Right renal pelvis (tissue), 4 donors: Measurements from ENCODE around the gene TMEM255B. TPM values are rescaled to one million over a fixed set of nuclear protein-coding genes. Genes with fewer than 3 reads are reported as not detected.
"Not testable (repeated sequence)": the region's sequence is repeated elsewhere in the genome, so short reads cannot be mapped to it uniquely, and the experiment has no call there.

Source experiments
- DNase-seq, 4 donors: peaks; one replicate each; pipeline ENCODE4 v3.0.0-alpha.2; 2013; ENCODE audit warnings: low read depth in 4 of 4, low spot score in 3 of 4, missing footprints in 1 of 4
- polyA plus RNA-seq, 4 donors: library from polyadenylated mRNA; unstranded; fragments of 120-200 nt; gene quantifications; one replicate each; pipeline ENCODE4 v1.2.1, GENCODE V29; 2013; ENCODE audit not compliant: insufficient read length in 4 of 4

Gene TMEM255B
- polyA plus RNA-seq, 4 donors, result 6.5 to 8.5 (median 7.7) TPM

DNA sequence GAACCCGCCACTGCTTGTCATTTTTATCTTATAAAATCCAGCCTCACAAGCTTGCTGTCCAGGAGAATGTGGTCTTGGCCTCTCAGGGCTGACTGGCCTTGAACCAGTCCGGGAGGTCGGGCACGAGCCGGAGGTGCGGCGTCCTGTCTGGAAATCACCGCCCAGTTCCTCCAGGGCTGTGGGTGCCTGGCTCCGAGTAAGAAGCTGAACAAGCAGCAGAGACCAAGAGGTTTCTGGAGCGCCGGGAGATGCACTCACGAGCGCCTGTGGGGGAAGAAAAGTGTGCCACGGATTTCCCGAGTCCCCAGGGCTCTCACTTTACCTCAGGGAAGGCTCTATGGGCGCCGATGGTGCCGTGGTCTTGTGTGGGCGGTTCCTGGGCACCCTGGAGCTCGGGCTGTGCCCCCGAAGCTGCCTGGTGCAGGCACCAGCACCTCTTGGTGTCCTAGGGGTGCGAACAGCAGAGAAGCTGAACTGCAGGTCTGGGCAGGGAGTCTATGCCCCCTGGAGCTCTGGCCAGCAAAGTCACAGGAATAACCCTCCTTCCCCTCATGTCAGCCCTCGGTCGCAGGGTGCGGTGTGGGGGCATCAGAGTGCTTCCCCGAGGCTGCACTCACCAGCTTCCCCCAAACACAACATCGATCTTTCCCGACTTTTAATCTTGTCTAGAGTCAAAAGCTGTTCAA lies 54.9 kb downstream of the TMEM255B start:
- DNase-seq, result no peak

DNA sequence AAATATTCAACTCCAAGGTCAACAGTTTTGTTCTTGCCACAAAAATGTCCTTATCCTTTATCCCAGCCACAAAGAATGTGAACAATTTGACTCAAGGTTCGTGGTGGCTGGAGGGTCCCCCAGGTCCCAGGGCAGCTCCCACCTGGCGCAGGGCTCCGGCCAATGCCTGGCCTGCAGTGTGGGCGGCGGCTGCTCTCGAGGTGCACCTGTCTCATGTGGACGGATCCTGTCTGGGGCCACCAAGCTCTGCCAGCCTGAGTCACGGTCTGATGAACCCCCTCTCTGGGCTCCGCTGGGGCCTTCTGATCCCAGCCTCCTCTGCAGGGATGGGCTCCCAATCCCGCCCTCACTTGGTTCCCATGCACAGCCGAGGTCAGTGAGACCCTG lies 55.4 kb downstream of the TMEM255B start:
- no peak for DNase-seq

DNA sequence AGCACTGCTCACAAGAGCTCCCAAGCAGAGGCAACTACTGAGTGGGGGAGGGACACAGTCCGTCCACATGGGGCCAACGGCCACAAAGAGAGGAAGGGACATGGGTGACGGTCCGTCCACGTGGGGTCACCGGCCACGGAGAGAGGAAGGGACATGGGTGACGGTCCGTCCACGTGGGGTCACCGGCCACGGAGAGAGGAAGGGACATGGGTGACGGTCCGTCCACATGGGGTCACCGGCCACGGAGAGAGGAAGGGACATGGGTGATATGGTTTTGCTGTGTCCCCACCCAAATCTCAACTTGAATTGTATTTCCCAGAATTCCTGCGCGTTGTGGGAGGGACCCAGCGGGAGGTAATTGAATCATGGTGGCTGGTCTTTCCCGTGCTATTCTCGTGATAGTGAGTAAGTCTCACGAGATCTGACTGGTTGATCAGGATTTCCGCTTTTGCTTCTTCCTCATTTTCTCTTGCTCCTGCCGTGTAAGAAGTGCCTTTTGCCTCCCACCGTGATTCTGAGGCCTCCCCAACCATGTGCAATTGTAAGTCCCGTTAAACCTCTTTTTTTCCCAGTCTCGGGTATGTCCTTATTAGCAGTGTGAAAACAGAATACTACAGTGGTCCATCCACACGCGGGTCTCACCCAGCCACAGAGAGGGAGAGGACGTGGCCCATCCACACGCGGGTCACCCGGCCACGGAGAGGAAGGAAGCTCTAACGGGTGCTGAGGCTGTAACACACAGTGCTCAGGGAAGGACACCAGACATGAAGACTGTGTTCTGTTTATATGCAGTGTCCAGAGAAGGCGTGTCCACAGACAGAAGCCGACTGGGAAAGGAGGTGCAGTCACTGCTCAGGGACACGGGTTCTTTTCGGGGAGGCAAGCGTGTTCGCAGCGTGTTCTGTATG lies 56.4 kb downstream of the TMEM255B start:
- no peak for DNase-seq

DNA sequence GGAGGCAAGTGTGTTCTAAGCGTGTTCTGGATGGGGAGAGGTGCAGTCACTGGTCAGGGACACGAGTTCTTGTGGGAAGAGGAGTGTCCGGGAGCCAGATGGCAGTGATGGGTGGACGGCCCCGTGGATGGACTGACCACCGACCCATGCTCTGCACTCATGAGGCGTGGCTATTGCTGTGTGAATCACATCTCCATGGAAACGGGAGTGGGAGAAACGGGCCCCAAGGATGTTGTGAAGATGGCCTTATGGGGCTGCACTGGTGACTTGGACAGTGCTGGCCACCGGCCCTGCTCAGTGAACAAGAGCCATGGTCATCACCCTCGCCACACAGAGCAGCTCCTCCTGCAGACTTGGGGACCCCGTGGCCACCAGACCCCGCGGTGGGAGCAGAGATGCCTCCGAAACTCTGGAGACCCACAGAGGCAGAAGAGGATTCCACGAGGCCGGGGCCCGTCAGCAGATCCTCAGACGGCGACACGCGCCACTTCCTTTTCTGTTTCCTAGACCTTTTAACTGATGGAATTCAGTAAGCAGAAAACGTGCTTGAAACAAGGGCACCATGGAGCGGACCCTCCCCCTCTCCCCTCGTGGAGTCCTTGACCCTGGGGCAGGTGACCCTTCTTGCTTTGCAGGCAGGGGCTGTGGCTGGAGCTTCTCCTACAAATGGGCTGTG lies 57.4 kb downstream of the TMEM255B start:
- DNase-seq, result no peak

DNA sequence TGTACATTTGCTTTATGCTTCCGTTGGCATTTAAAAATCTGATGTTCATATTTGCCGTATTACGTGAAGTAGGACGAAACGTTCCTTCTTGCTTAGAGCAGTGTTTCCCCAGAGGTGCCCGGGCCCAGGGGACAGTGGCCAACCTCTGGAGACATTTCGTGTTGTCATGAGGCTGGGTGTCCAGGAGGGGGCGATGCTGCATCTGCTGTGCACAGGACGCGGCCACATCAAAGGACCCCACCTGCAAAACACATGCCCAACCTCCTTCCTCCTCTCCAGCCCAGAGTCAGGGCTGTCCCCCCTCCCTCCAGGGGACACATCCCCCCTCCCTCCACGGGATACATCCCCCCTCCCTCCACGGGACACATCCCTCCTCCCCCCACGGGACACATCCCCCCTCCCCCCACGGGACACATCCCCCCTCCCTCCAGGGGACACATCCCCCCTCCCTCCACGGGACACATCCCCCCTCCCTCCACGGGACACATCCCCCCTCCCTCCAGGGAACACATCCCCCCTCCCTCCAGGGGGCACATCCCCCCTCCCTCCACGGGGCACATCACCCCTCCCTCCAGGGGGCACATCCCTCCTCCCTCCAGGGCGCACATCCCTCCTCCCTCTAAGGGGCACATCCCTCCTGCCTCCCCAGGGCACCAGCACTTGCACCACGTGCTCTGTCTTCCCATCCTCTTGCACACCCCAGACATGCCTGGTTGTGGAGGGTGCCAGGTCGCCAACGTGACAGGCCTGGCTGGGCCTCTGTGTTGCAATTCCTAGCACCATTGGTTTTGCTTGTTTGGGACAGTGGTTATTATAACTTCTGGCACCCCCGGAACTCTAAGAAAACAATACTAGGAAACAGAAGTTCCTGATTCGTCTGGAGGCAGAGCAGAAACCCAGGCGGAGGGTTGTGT lies 58.2 kb downstream of the TMEM255B start:
- DNase-seq, result peak; percentile 52 to 67 (median 64)

DNA sequence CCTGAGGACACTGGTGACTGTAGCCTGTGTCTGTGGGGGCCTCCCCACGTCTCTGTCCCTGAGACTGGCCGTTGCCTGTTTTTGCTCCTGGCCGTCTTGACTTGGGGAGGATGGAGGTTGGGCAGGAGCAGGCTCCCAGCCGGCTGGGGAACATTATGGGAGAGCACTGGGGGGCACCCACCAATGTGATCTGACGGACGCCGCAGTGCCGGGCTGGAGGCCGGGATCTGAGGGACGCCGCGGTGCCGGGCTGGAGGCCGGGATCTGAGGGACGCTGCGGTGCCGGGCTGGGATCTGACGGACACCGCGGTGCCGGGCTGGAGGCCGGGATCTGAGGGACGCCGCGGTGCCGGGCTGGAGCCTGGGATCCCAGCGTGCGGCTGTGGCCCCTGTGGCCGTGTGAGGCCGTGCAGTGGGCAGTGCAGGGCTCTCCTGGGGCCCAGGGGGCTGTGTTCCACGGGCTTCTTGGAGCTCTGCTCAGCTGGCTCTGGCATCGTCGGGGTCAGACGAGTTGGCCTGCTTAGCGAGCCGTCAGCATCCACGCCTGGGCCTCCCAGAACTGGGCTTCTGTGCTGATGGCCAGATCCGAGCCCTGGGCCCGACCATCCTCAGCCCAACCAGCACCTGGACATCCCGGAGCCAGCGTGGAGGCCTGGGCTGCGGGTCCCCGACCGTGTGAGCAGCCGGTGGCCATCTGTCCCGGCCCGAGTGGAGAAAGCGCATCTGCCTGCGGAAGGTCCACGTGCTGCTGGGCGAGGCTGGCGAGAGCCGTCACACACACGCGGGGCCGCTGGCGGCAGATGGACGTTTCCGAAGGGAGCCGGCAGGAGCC lies 59.0 kb downstream of the TMEM255B start:
- DNase-seq, result no peak

DNA sequence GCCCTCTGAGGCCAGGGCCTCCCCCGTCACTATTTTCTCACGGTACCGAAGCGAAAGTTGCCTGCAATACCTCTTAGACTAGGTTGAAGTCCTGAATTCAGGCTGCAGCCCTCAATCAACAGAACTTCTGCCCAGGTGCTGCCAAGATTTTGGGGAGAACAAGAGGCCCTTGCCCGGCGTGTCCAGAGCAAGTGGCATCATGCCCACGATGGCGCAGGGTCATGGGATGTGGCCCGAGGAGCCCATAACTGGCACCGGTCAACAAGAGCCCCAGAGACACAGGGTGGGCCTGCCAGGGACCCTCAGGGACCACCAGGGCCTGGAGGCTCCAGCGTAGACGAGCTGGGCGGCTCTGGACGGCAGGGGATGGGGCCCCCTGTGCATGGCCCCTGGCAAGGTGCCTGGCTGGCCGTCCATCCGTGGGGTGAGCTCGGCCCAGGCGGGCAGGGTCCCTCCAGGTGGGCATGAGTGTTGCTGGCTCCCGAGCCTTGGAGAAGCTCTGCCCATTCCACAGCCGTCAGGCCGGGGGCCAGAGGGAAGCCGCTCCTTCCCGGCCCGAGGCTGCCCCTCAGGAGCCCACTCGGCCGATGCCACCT lies 59.8 kb downstream of the TMEM255B start:
- no peak for DNase-seq

DNA sequence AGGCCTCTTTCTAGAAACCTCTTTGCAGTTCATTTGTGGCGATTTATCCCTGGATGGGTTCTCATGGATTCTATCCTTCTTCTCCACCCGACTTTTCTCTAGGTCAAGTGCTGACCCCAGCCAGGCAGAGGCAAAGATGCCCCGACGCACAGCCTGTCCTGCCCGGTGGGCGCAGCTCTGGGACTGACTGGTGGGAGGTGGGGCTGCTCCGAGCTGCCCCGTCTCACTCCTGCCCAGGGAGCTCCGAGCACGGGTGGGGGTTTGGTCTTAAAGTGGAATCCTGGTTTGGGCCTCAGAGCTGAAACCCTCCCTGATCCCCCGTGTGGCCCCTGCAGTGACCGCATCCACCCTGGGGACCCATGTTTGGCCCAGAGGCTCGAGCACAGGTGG lies 60.3 kb downstream of the TMEM255B start:
- no peak for DNase-seq

DNA sequence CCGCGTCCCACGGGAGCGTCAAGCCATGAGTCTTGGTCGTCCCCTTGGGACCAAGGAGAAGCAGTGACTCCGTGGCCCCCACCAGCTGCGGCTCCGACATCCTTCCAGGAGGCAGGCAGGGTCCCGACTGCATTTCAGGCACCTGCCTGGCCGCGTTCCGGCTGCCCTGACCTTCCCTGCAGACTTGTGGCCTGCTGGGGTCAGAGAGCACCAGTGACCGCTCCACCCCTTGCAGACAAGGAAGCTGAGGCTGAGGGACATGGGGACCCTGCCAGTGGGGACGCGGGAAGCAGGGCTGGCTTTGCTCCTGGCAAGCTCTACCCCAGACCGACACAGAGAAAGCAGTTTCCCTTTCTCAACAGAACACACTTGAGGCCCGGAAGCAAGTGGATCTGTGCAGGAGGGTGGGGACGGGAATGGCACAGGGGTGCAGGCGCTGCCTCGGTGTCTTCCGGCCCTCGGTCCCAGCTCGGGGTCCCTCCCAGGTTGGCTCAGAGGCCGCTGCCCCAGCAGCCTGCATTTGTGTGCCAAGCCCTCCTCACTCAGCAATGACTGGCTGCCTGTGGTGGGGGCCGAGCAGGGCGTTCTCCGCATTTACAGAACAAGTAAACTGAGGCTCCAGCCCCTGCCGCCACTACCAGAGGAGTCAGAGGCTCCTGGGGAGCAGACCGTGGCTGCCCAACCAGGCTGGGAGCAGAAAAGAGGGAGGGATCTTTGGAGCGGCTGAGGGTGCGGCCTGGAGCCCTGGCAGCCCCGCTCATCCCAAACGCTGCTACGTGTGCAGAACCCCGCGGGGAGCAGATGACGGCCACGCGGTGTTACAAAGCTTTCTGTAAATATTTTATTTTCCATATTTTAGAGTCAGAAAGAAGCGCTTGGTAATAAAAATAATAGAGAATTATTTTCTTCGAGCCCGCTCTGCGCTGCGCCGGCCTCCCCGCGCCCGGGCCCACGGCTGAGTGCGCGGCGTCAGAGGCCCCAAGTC lies 61.0 kb downstream of the TMEM255B start:
- no peak for DNase-seq

DNA sequence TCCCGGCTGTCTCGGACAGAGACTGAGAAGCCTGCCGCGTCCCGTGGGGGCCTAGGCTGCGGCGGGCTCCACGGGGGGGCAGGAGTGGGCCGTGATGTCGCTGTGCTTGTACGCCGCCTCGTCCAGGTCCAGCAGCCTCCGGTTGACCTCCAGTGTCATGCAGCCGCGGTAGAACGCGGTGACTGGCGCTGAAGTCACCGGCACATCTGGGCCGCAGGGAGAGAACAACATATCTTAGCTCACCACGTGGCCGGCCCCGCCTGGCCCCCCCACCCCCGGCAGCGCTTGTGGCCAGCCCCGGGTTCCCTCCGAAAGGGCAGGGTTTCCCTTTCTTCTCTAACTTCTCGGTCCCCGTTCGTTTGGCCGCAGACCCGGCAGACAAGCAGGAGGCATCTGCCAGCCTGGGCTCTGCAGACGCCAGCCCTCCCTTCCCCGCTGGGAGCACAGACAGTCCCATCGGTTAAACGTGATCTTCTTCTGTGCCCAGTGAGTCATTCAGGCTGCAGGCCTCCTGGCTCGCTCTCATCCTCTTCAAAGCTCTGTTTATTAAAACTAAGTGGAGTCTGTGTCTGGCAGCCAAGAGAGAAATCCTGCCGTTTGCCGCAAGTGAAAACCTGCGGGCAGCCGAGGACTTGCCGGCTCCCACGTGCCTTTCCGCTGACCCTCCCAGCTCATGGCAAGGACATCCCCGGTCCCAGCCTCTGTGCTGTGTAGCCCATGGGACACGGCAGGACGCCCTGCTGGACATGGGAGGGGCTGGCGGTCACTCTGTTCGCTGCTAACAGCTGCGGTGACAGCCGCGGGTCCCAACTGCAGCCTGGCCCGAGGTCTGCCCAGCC lies 62.0 kb downstream of the TMEM255B start:
- no peak for DNase-seq

DNA sequence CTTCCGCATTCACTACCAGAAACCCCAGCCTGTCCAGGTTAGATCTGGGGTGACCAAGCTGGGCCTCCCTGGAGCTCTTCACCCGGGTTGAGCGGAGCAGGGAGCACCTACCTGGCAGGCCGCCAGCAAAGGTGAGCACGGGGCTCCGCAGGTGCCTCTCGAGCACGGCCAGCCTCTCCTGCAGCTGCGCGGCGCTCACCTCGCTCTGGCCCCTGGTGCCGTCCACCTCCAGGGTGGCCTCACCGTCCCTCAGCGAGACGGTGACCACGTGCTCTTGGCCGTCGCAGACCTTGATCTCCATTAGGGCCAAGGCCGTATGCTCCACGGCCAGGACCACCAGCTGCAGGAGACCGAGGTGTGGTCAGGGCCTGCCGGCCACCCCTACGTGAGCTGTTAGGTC lies 62.8 kb downstream of the TMEM255B start:
- DNase-seq, result no peak

DNA sequence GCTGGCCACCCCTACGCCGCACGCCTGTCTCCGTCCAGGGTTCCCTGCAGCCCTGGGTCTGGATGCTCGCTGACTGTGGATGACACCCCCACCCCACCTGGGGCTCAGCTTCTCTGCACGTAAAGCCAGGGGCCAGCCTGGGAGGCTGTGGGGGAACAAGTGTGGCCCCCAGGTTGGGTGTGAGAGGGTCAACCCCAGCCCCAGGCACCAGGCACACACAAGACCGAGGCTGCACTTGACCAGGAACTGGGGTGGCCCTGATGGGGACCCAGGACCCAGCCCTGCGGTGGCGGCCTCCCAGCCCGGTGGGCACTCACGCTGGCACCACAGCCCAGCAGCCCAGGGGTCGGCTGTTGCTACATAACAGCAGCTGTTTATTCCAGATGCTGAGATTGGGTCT lies 63.2 kb downstream of the TMEM255B start:
- DNase-seq, result no peak

DNA sequence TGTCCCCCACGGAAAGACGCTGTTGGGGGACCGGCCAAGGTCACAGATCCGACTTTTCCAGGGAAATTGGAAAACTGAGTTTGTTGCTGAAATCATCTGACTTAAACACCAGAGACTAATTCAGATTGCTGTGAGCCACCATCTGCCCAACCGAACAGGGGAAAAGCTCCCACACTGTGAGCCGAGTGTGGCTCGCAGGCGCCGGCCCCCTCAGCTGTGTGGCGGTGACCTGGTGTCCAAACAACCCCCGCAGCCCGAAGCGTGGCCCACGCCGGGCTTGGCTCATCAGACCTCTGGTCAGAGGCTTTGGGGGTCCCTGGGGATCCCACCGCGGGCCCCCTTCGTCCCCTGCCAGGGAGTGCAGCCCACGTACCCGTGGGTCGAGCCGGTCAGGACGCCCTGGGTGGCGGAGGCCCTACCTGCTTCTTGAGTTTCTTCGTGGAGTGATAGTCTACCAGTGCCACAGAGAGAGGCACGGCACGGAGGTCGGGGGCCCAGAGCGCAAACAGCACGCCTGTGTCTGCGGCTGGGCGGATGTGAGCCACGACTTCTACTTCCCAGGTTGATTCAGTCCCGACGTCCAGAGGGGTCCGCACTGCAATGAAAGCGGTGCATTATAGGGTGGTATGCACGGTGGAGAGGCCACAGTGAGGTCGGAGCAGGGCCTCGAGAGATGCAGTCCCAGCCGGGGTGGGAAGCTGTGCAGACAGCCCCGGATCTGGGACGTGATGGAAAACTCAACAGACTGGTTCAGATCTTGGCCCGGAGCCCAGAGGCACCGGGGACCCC lies 64.1 kb downstream of the TMEM255B start:
- no peak for DNase-seq

DNA sequence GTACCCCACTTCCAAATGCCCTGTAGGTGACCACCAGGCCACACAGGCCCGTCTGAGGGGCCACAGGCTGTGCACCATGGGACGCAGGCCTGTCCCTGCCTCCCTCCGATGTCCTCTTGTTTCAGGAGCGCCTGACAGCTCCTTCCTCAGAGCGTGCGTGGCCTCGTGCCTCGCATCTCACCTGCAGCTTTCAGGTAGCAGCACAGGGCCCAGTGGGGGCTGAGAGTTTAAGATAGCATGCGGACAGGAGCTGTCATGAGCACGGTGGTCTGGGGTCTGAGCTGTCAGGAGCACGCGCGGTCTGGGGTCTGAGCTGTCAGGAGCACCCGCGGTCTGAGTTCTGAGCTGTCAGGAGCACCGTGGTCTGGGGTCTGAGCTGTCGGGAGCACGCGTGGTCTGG lies 64.7 kb downstream of the TMEM255B start:
- DNase-seq, result no peak

DNA sequence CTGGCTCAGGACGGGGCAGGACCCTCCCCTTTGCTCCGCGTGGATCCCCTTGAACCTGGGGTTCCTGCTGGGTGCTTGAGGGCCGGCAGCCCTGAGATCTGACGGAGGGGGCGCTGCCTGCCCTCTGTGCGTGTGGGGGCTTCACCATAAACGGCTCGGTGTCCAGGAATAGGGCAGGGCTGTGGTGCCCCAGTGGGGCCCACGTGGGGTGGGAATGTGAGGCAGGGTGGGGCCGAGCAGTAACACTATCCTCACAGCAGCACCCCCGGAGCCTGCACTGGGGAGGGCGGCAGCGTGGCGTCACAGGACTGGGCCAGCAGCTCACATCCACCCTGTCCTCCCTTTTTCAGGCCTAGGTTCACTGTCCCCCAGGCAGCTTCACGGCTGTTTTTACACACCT lies 66.8 kb downstream of the TMEM255B start:
- DNase-seq, result no peak

DNA sequence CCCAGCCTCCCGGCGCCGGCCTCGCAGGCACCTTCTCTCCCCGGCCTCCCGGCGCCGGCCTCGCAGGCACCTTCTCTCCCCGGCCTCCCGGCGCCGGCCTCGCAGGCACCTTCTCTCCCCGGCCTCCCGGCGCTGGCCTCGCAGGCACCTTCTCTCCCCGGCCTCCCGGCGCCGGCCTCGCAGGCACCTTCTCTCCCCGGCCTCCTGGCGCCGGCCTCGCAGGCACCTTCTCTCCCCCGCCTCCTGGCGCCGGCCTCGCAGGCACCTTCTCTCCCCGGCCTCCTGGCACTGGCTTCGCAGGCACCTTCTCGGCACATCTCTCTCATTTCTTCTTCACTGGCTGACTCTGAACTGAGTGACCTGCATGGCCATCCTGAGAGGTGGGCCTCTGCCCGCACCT lies 67.4 kb downstream of the TMEM255B start:
- DNase-seq, result not testable (repeated sequence)
